ENCODE data around the gene DNAI4.
"Not testable (repeated sequence)": the region's sequence is repeated elsewhere in the genome, so short reads cannot be mapped to it uniquely, and the experiment has no call there.

DNAI4 gene, protein sequence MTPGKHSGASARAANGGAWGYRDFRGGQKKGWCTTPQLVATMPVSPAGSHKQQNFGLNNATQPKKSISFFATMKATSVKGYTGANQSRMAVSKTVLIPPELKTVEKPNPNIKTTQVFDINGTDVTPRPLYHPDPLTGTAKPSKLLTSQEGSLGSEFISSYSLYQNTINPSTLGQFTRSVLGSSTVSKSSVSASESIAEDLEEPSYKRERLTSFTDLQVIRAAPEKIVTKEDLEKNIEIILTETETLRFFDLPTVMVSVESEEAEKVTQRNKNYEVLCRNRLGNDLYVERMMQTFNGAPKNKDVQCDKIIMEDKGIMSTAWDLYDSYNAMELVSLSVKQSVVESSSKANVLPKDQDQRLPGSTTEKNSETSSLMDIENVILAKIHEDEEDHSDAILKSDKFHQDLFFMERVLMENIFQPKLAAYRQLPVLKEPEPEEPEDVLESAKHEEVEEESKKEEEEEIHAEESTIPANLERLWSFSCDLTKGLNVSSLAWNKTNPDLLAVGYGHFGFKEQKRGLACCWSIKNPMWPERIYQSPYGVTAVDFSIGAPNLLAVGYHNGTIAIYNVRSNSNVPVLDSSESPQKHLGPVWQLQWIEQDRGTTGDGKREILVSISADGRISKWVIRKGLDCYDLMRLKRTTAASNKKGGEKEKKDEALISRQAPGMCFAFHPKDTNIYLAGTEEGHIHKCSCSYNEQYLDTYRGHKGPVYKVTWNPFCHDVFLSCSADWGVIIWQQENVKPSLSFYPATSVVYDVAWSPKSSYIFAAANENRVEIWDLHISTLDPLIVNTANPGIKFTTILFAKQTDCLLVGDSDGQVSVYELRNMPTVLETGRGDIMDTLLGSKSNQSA

DNA sequence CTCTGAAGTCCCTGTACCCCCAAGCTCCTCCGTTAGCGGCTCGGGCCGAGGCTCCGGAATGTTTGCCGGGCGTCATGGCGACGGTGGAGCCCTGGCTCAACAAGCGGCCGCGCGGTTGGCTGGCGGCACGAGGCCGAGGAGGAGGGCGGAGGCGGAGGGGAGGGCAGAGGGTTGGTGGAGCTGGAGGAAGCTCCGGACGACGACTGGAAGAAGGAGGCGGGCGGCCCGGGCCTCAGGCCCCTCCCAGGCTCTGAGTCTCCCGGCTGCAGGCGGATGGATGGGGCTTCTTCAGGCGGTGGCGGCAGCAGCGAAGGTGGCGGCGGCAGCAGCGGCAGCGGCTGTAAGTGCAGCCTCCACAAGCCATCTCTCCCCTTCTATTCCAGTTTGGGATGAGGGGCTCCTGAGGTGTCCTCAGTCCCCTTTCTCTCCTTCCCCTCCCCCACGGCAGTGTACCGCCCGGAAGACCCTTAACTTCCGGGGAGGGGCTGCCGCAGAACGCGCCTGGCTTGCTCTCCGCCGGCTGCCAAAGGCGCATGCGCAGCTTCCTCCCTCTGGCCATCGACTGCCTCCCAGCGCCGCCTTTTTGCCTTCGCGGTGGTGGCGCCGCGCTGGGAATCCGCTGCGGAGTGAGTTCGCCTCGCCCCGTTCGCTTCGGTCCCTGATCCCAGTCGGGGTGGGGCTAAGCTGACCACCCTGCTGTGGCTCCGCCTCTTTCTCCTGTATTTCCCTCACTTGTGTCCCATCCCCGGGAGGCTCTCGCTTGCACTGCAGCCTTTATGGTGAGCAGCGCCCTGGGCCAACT lies at the start of gene DNAI4, which contains the start of gene MIER1:
Gene DNAI4 (minus strand): TSS at position 101 of the 802 bp plus-strand sequence. CDS start 25 bp downstream, at position 76.
Gene MIER1 (plus strand): TSS at position 235 of the 802 bp plus-strand sequence. CDS start 39 bp downstream, at position 274.
- DNase-seq (ENCODE audit: low read depth): peak; percentile 98

- DNase-seq (ENCODE audit: low read depth): peak; percentile 15
Measured at GRCh38 chr1:66968574-66968973, 43.9 kb upstream of the DNAI4 start.

- not testable (repeated sequence) for DNase-seq (ENCODE audit: low read depth)
Measured at GRCh38 chr1:66966188-66966873, 41.7 kb upstream of the DNAI4 start.

DNA sequence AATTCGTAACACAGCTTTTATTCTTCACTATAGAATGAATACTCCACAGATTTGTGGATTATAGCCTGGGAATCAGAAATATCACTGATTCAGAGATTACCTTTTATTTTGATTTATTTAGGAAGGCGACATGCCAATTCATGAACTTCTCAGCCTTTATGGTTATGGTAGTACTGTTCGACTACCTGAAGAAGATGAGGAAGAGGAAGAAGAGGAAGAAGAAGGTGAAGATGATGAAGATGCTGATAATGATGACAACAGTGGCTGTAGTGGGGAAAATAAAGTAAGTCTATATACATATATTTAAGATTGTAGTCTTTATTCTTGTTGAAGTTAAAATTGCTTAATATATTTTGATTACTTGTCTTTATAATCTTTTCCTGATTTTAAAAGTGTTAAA lies 33.3 kb upstream of the DNAI4 start:
- DNase-seq (ENCODE audit: low read depth): no peak

DNA sequence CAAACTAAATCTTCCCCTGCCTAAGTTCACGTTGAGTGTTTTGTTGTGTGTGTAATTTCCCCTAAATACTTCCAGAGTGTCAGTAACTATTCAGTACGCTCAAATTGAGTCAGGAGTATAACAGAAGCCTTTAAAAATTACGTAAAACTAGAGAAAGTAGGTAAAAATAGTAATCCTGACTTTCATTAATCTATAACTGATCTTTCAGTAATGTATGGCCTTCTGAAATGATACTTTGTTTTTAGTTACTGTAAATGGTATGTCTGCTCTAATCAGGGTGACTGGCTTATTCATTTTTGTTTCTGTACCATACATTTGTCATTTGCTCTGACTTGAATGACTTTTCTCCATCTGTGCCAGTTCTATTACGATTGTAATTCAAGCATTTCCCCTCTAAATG lies 29.6 kb upstream of the DNAI4 start:
- no peak for DNase-seq (ENCODE audit: low read depth)

- DNase-seq (ENCODE audit: low read depth): peak; percentile 92
Measured at GRCh38 chr1:66951513-66951912, 26.9 kb upstream of the DNAI4 start.

GRCh38 chr1:66947267-66947666 lies 22.6 kb upstream of the DNAI4 start:
- peak; percentile 53 for DNase-seq (ENCODE audit: low read depth)

DNA sequence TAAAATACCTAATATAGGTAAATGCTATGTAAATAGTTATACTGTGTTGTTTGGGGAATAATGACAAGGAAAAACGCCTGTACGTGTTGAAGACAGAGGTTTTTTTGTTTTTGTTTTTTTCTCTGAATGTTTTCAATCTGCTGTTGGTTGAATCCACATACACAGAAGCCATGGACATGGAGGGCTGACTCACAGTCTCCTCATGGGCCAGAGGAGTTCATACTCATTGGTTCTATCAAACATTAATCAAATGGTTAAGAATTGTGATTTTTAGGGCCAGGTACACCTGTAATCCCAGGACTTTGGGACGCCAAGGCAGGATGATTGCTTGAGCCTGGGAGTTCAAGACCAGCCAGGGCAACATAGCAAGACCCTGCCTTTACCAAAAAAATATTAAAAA lies 20.7 kb upstream of the DNAI4 start:
- DNase-seq (ENCODE audit: low read depth): no peak

- peak; percentile 88 for DNase-seq (ENCODE audit: low read depth)
Measured at GRCh38 chr1:66944330-66945274, 19.9 kb upstream of the DNAI4 start.

DNA sequence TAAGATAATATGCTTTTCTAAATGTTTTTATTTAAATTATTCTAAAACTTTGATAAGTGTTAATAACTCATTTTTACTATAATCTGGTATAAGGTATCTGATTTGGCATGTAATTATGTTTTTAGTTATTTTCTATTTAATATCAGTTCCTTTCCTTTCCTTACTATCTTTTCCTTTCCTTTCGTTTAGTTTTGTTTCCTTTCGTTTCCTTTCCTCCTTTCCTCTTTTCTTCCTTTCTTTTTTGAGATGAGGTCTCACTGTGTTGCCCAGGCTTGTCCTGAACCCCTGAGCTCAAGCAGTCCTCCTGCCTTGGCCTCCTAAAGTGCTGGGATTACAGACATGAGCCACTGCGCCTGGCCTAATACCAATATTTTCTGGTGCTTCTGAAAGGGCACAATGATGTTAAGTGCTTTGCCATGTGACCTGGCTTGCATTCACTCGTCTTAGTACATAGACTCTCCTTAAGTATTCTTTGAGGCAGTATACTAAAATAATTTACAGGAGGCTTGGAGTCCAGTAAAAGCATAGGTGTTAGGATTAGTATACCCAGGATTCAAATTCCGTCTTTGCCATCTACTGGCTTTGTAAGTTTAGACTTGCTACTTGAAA lies 18.8 kb upstream of the DNAI4 start:
- no peak for DNase-seq (ENCODE audit: low read depth)

DNA sequence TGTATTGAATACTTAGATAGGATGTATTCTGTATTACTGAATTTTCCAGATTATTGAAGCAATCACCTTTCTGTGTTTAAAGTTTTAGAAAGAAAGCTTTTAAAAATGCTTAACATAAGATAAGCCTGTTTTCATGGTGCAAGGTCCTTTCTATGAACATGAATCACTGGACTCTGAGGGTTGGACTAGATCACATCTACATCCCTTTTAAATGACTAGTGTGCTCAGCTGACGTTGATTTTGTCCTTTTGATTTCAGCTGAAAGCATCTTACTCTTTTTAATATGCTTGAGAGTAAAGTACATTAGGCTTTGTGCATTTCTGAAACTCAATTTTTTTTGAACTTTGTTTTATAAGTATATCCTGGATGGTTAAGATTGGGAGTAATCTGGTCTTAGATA lies 16.3 kb upstream of the DNAI4 start:
- peak; percentile 79 for DNase-seq (ENCODE audit: low read depth)

- DNase-seq (ENCODE audit: low read depth): peak; percentile 54
Measured at GRCh38 chr1:66938613-66939012, 14.0 kb upstream of the DNAI4 start.

DNA sequence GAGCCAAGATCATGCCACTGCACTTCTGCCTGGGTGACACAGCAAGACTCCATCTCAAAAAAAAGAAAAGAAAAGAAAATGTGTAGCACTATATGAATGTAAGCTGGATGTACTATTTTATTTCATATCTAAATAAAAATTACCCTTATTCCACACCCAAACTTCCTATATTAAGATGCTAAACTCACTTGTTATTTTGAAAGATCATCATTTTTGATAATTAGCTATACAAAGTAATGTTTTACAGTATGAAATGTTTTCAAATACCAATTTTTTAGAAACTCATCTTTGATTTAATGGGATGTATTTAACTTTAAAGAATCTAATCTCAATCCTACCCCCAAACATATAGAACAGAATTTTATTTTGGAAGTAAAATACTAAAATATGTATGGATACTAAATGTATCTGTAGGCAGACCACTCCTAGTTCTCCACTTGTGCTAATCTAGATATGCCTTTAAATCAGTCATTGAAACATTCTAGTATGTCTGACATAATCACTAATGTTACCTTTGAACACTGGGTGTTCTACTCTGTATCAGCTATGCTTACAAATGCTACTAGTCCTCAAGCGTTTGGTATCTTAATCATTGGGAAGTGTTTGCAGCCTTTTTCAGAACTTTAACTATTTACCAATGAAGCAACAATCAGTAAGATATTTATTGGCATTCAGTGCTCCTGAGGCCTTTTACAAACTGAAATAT lies 13.0 kb upstream of the DNAI4 start:
- no peak for DNase-seq (ENCODE audit: low read depth)

- no peak for DNase-seq (ENCODE audit: low read depth)
Measured at GRCh38 chr1:66933887-66934700, 9.4 kb upstream of the DNAI4 start.

- DNase-seq (ENCODE audit: low read depth): no peak
Measured at GRCh38 chr1:66932291-66932690, 7.6 kb upstream of the DNAI4 start.

DNA sequence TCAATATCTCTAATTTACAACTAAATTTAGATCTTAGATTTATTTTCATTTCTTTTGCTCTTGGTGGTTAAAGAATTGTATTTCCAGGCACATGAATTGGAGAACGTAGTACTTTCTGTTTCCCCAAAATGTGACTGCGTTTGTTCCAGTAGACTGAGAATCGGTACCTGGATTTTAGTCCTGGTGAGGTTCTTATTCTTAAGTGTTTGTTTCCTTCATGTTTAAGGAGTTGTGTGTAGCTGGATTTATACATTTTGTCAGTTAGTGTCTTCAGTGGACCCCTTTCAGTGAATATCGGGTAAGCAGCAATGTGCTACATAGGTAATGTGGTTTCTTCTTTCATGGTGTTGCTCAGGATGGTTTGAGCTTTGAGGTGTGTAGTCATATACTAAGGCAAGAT lies 6.9 kb upstream of the DNAI4 start:
- no peak for DNase-seq (ENCODE audit: low read depth)

DNA sequence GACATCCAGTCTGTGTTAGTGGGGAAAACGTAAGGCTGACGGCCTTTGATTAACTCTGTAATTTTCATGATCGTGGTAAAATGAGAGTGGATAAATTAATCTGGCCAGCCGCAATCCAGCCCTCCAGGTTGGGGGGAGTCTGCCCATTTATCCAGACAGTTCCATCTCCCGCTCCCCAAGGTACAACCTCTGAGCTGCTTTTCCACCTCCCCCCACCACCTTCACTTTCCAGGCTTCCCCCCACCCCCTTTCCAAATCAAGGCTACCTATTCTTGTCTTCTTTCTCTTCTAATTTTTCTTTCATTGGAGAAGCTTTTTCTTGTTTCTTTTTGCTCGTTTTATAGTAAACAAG lies 6.1 kb upstream of the DNAI4 start:
- no peak for DNase-seq (ENCODE audit: low read depth)

- peak; percentile 94 for DNase-seq (ENCODE audit: low read depth)
Measured at GRCh38 chr1:66929999-66930822, 5.6 kb upstream of the DNAI4 start.
